SU-DHL-6 (cell line): ENCODE measurements around the gene DAAM1.

ENCODE experiments used
- H2AFZ ChIP-seq: fragments of 200-600 bp; sonication (generic); 2 replicates; pipeline ENCODE4 v1.6.1; 2014; ENCODE audit warnings: low read depth, mild to moderate bottlenecking, moderate library complexity, mixed read lengths, antibody characterized with exemption, low read length; ENCODE audit not compliant: severe bottlenecking
- H3F3A ChIP-seq: fragments of 200-600 bp; shearing (Covaris generic); 2 replicates; pipeline ENCODE4 v1.6.0; 2016; ENCODE audit warnings: antibody characterized with exemption, mild to moderate bottlenecking; ENCODE audit not compliant: insufficient read depth
- H3K27ac ChIP-seq: fragments of 200-600 bp; sonication (generic); 2 replicates; pipeline ENCODE4 v1.5.1; 2016; ENCODE audit warnings: low read depth, mild to moderate bottlenecking, low read length, moderate library complexity, mixed read lengths
- H3K27me3 ChIP-seq: fragments of 200-600 bp; sonication (generic), shearing (Covaris generic); 2 replicates; pipeline ENCODE4 v1.6.0; 2014; ENCODE audit warnings: mild to moderate bottlenecking, low read length
- H3K36me3 ChIP-seq: fragments of 200-600 bp; sonication (generic); 2 replicates; pipeline ENCODE4 v1.6.1; 2014; ENCODE audit warnings: mild to moderate bottlenecking, low read length, mixed read lengths
- H3K4me2 ChIP-seq: fragments of 300-600, 200-600 bp; shearing (Covaris generic), sonication (generic); 2 replicates; pipeline ENCODE4 v1.6.0; 2014; ENCODE audit warnings: low read length, low read depth, mild to moderate bottlenecking; ENCODE audit not compliant: poor library complexity, severe bottlenecking
- H3K4me3 ChIP-seq: fragments of 200-600 bp; sonication (generic); 2 replicates; pipeline ENCODE4 v1.5.1; 2014; ENCODE audit warnings: antibody characterized with exemption, low read length, mild to moderate bottlenecking, mixed read lengths; ENCODE audit not compliant: insufficient read depth, poor library complexity, severe bottlenecking
- H3K79me2 ChIP-seq: fragments of 200-600 bp; sonication (generic); 2 replicates; pipeline ENCODE4 v1.6.1; 2014; ENCODE audit warnings: mild to moderate bottlenecking, low read length, moderate library complexity; ENCODE audit not compliant: insufficient read depth
- H3K9ac ChIP-seq: fragments of 200-600 bp; sonication (generic); 2 replicates; pipeline ENCODE4 v1.7.0; 2014; ENCODE audit warnings: mild to moderate bottlenecking, low read length
- H3K9me2 ChIP-seq: fragments of 200-600 bp; sonication (generic); replicated peaks from 2 replicates; pipeline ENCODE4 v1.6.1; 2014; ENCODE audit warnings: low read length; ENCODE audit not compliant: insufficient read depth
- H3K9me3 ChIP-seq: fragments of 200-600 bp; sonication (generic); 2 replicates; pipeline ENCODE4 v1.6.1; 2014; ENCODE audit warnings: low read length, mixed read lengths; ENCODE audit not compliant: insufficient read depth
- H4K20me1 ChIP-seq: fragments of 200-600 bp; sonication (generic); 2 replicates; pipeline ENCODE4 v1.6.1; 2014; ENCODE audit warnings: low read depth, mild to moderate bottlenecking, antibody characterized with exemption, low read length, moderate library complexity, mixed read lengths
- EZH2phosphoT487 ChIP-seq: fragments of 200-600 bp; sonication (generic), shearing (Covaris generic); conservative IDR thresholded peaks from 2 replicates; pipeline ENCODE4 v1.6.1; 2018; ENCODE audit warnings: mild to moderate bottlenecking, antibody characterized with exemption, low read length, moderate library complexity, mixed read lengths
- TF ChIP-seq, protein P1 (sequence below): fragments of 200-600 bp; sonication (generic); IDR thresholded peaks from one replicate; pipeline ENCODE4 v1.5.1; 2017; ENCODE audit warnings: antibody characterized with exemption, mild to moderate bottlenecking, low read length, moderate library complexity; ENCODE audit not compliant: insufficient read depth, poor library complexity, severe bottlenecking

The DAAM1 gene

DNA sequence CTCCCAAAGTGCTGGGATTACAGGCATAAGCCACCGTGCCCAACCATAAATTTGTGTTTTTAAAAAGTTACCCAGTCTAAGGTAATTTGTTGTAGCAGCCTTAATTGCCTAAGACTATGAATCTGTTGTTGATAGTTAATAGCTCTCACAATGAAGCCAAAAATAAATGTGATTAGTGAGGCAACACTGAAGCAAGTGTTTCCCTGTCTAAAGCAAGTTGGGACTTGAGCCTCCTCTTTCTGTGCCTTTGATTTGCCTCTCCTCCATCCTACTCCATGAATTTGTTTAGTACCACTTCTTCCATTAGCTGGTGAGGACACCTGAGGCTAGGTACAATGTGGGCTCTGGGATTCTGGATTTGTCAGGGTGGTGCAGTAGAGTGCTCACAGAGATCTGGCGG lies 36.8 kb downstream of the DAAM1 start:
- no peak for TF ChIP-seq EZH2phosphoT487
- Histone ChIP-seq H3K36me3 (no peaks in the 10 kb centered on the region), H3K9ac (no peak overlapping the region), H3F3A (no peaks in the 10 kb centered on the region), H4K20me1 (peaks cover 3% of the 10 kb centered on the region; the same call in 1 of the 2 replicates), H3K4me3 (no peak overlapping the region), H3K9me2 (no peaks in the 10 kb centered on the region), H3K4me2 (no peak overlapping the region), H3K27me3 (no peaks in the 10 kb centered on the region), H3K27ac (no peak overlapping the region), H3K9me3 (no peaks in the 10 kb centered on the region), H2AFZ (no peak overlapping the region), H3K79me2 (peaks cover 97% of the 10 kb centered on the region)

DNA sequence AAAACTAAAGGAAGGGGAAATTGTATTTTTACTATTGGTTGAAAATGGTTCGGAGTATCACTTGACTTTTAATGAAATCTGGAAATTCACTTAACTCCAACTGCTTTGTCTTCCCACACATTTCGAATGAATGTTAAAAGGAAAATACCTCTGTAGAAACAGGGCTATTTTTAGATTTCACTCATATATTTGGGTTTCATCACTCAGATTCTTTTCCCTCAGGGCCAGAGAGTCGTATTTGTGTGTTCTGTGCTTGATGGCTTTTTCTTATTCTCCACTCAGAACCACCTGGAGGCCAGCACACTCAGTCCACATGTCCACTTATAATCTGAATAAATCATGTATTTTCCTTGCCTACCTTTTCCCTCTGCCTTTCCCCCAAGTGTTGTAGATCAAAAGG lies 40.0 kb downstream of the DAAM1 start:
- no peak overlapping the region for H3K4me2 ChIP-seq
- H3K27me3 ChIP-seq = no peaks in the 10 kb centered on the region
- no peak overlapping the region for H3K4me3 ChIP-seq
- H3F3A ChIP-seq = no peaks in the 10 kb centered on the region; the same call in 1 of the 2 replicates
- peaks cover 3% of the 10 kb centered on the region for H4K20me1 ChIP-seq
- peaks cover 92% of the 10 kb centered on the region for H3K79me2 ChIP-seq
- H3K9ac ChIP-seq = no peak overlapping the region
- H3K9me2 ChIP-seq = no peaks in the 10 kb centered on the region
- no peak overlapping the region for H2AFZ ChIP-seq
- no peaks in the 10 kb centered on the region for H3K9me3 ChIP-seq
- H3K27ac ChIP-seq = no peak overlapping the region
- TF ChIP-seq, protein P1, sequence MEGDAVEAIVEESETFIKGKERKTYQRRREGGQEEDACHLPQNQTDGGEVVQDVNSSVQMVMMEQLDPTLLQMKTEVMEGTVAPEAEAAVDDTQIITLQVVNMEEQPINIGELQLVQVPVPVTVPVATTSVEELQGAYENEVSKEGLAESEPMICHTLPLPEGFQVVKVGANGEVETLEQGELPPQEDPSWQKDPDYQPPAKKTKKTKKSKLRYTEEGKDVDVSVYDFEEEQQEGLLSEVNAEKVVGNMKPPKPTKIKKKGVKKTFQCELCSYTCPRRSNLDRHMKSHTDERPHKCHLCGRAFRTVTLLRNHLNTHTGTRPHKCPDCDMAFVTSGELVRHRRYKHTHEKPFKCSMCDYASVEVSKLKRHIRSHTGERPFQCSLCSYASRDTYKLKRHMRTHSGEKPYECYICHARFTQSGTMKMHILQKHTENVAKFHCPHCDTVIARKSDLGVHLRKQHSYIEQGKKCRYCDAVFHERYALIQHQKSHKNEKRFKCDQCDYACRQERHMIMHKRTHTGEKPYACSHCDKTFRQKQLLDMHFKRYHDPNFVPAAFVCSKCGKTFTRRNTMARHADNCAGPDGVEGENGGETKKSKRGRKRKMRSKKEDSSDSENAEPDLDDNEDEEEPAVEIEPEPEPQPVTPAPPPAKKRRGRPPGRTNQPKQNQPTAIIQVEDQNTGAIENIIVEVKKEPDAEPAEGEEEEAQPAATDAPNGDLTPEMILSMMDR = no peak
- no peak for TF ChIP-seq EZH2phosphoT487
- H3K36me3 ChIP-seq = no peaks in the 10 kb centered on the region

GRCh38 chr14:59229653-59230406 lies 41.4 kb downstream of the DAAM1 start:
- H3K27ac ChIP-seq = no peak overlapping the region
- H3K4me2 ChIP-seq = no peak overlapping the region
- H4K20me1 ChIP-seq = peaks cover 3% of the 10 kb centered on the region
- no peak overlapping the region for H2AFZ ChIP-seq
- H3K4me3 ChIP-seq = no peak overlapping the region
- no peaks in the 10 kb centered on the region; the same call in 1 of the 2 replicates for H3F3A ChIP-seq
- no peak overlapping the region for H3K9ac ChIP-seq
- H3K27me3 ChIP-seq = no peaks in the 10 kb centered on the region
- H3K9me3 ChIP-seq = no peaks in the 10 kb centered on the region
- TF ChIP-seq EZH2phosphoT487 = no peak
- TF ChIP-seq, protein P1 = no peak
- no peaks in the 10 kb centered on the region for H3K9me2 ChIP-seq
- H3K36me3 ChIP-seq = no peaks in the 10 kb centered on the region
- peaks cover 92% of the 10 kb centered on the region for H3K79me2 ChIP-seq

DNA sequence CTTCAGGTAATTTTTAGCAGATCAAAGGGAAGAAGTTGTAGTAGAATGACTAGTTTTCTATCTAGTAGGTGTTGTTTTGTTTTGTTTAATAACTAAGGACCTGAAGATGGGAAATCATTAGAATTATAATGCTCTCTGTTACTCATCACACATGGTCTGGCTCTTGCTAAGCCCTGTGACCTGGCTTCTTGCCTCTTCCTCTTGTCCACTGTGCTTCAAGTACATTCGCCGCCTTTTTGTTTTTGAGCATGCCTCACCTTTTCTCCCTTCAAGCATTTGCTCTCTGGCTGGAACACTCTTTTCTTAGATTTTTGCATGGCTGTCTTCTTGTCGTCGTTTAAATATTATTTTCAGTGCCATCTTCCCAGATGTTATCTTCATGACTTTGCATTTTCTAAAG lies 47.7 kb downstream of the DAAM1 start:
- peaks cover 93% of the 10 kb centered on the region for H3K79me2 ChIP-seq

More for the DNA sequence above, 47.7 kb downstream of the DAAM1 start:
- Histone ChIP-seq H3K36me3 (no peaks in the 10 kb centered on the region), H3K27me3 (no peaks in the 10 kb centered on the region), H3K4me2 (no peak overlapping the region), H3K4me3 (no peak overlapping the region), H2AFZ (no peak overlapping the region), H3K9ac (no peak overlapping the region), H3F3A (no peaks in the 10 kb centered on the region), H3K9me3 (no peaks in the 10 kb centered on the region), H3K9me2 (no peaks in the 10 kb centered on the region), H3K27ac (no peak overlapping the region), H4K20me1 (0 out of 2 replicates have a peak, but pooled peaks cover 4% of the 10 kb centered on the region)
- TF ChIP-seq, protein P1 = no peak
- no peak for TF ChIP-seq EZH2phosphoT487
